CD4-positive, alpha-beta T cell (primary cell): ENCODE results near the gene ADRA2B. TPM values are rescaled to one million over a fixed set of nuclear protein-coding genes. Genes with fewer than 3 reads are reported as not detected.
A peak's percentile ranks its signal among the peaks of the same experiment; 100 is the strongest.
"Not testable (repeated sequence)": the region's sequence is repeated elsewhere in the genome, so short reads cannot be mapped to it uniquely, and the experiment has no call there.

Experiments
- ATAC-seq: fragments of 200-7000 bp; cut with Tn5 transposase; one replicate; pipeline ENCODE4 v1.10.0; 2022; ENCODE audit warnings: mild to moderate bottlenecking; ENCODE audit not compliant: poor library complexity
- CTCF ChIA-PET: fragments of 350-600 bp; sonication (Branson Sonifier 250); formaldehyde crosslinking; loops from one replicate; lab custom pipeline; 2021; ENCODE audit warnings: antibody characterized with exemption, inconsistent platforms; lab: Charles Lee
- POLR2A ChIA-PET: fragments of 350-600 bp; sonication (Branson Sonifier 250); formaldehyde crosslinking; loops from one replicate; lab custom pipeline; 2021; ENCODE audit warnings: antibody characterized with exemption, inconsistent platforms; lab: Charles Lee
- DNase-seq, 14 experiments: peaks; one replicate each; pipeline ENCODE4 v3.0.0-alpha.2; 2013 to 2020; ENCODE audit warnings: mixed read lengths in 2 of 14
- H3K27ac ChIP-seq, 2 donors: one replicate each; pipeline versions ENCODE4 v1.5.1 to v1.7.0; 2013; ENCODE audit warnings: low read length in 2 of 2, low read depth in 1 of 2, mild to moderate bottlenecking in 1 of 2
- H3K27me3 ChIP-seq, 2 experiments: 1 replicate in 1 of 2; 2 replicates in 1 of 2; pipeline versions ENCODE4 v1.6.1 to v1.7.0; 2013; ENCODE audit warnings: low read length in 2 of 2, control low read depth in 1 of 2, mild to moderate bottlenecking in 1 of 2, moderate library complexity in 1 of 2; ENCODE audit not compliant: insufficient read depth in 2 of 2, control insufficient read depth in 1 of 2
- H3K36me3 ChIP-seq: one replicate; pipeline ENCODE4 v1.6.1; 2013; ENCODE audit warnings: low read length, control low read depth; ENCODE audit not compliant: insufficient read depth
- H3K4me1 ChIP-seq: one replicate; pipeline ENCODE4 v1.6.1; 2013; ENCODE audit warnings: low read length, control low read depth; ENCODE audit not compliant: insufficient read depth
- H3K4me3 ChIP-seq: one replicate; pipeline ENCODE4 v1.5.1; 2013; ENCODE audit warnings: mild to moderate bottlenecking, low read length, moderate library complexity
- H3K9me3 ChIP-seq, 2 experiments: 1 replicate in 1 of 2; 2 replicates in 1 of 2; pipeline versions ENCODE4 v1.6.1 to v1.7.0; 2013; ENCODE audit warnings: low read length in 2 of 2, mild to moderate bottlenecking in 2 of 2, control low read depth in 1 of 2, moderate library complexity in 1 of 2; ENCODE audit not compliant: control insufficient read depth in 1 of 2, insufficient read depth in 1 of 2
- H3K27ac Mint-ChIP-seq: one replicate; pipeline ENCODE4 v1.8.0; 2020; ENCODE audit warnings: mixed read lengths
- H3K27me3 Mint-ChIP-seq: one replicate; pipeline ENCODE4 v1.8.0; 2021; ENCODE audit warnings: mixed read lengths
- H3K36me3 Mint-ChIP-seq: one replicate; pipeline ENCODE4 v1.8.0; 2021; ENCODE audit warnings: low read depth, mixed read lengths
- H3K4me1 Mint-ChIP-seq: one replicate; pipeline ENCODE4 v1.8.0; 2021; ENCODE audit warnings: low read depth, mixed read lengths
- H3K4me3 Mint-ChIP-seq: one replicate; pipeline ENCODE4 v1.8.0; 2020; ENCODE audit warnings: mild to moderate bottlenecking, mixed read lengths
- H3K9me3 Mint-ChIP-seq: one replicate; pipeline ENCODE4 v1.8.0; 2020; ENCODE audit warnings: mixed read lengths
- CTCF ChIP-seq: fragments of 200-600 bp; IDR thresholded peaks from one replicate; pipeline ENCODE4 v1.8.0; 2022; ENCODE audit warnings: antibody characterized with exemption, mild to moderate bottlenecking
- intact Hi-C, 2 experiments: fragments of 100-400 bp; cut with DNase I in 1 of 2; cut with micrococcal nuclease in 1 of 2; formaldehyde crosslinking; loops; one replicate each; pipeline versions ENCODE4 v1.15.1 to v1.9.0; 2023 to 2025; cut with DNase I, micrococcal nuclease
- total RNA-seq, 174 experiments: library from RNA in 2 of 174; stranded (reverse) in 2 of 174; gene quantifications; one replicate each; pipeline ENCODE4 v1.2.3 and lab custom pipeline; 2021 to 2026

Gene ADRA2B
- total RNA-seq, 2 experiments from 2014 or later: 0.52 to 0.84 TPM

GRCh38 chr2:96163415-96163767 is 47.0 kb upstream of the ADRA2B start:
- Histone ChIP-seq H3K4me1 (peaks cover 61% of the 10 kb centered on the region), H3K9me3 (peaks cover 0 to 8% of the 10 kb centered on the region in 2 experiments), H3K36me3 (no peaks in the 10 kb centered on the region), H3K27me3 (no peaks in the 10 kb centered on the region), H3K27ac (peak overlapping the region; percentile 68 to 77), H3K4me3 (no peak overlapping the region)
- no peak for TF ChIP-seq CTCF
- H3K4me3 Mint-ChIP-seq: peak overlapping the region; percentile 27
- H3K27ac Mint-ChIP-seq: peak overlapping the region; percentile 90
- ChIA-PET CTCF (interaction anchor here (1.1 to 1.9 kb wide), 3 partner anchors 11 to 171 kb away, joined by 3 to 7 read pairs (median 5); no protein-coding TSS in a partner anchor), POLR2A (interaction anchor here (0.6 to 4.1 kb wide), 4 partner anchors 12 to 53 kb away, joined by 3 to 64 read pairs (median 8); partner anchors contain the start of genes DUSP2 and STARD7)
- intact Hi-C loops: no loop called here
- H3K9me3 Mint-ChIP-seq: peaks cover 6% of the 10 kb centered on the region
- ATAC-seq (no peak), DNase-seq (no peak)
- H3K27me3 Mint-ChIP-seq: no peaks in the 10 kb centered on the region
- H3K4me1 Mint-ChIP-seq: peaks cover 57% of the 10 kb centered on the region
- H3K36me3 Mint-ChIP-seq: no peaks in the 10 kb centered on the region

DNA sequence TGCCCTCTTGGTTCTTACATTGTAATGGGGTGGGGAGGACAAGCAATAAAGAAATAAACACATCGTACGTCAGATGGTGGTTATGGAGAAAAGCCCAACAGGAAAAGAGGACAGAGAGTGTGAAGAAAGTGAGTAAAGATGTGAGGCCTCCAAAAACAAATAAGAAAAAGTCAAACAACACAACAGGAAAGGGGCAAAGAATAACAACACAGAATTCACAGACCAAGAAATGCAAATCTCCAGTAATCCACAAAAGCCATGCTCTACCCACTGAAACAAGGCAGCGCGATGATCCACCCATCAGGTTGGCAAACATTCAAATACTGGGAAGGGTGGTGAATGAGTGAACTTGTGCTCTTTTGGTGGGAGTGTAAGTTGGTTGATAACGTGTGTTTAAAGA is 45.5 kb upstream of the ADRA2B start:
- POLR2A ChIA-PET: interaction anchor here (0.6 to 4.1 kb wide), 2 partner anchors 16 to 404 kb away, joined by 3 to 64 read pairs; partner anchors contain the start of gene DUSP2
- peaks cover 70% of the 10 kb centered on the region for H3K4me1 Mint-ChIP-seq

GRCh38 chr2:96160366-96160765 is 44.0 kb upstream of the ADRA2B start:
- H3K9me3 Mint-ChIP-seq, H3K27me3 ChIP-seq, H3K9me3 ChIP-seq, H3K36me3 Mint-ChIP-seq, H3K4me3 Mint-ChIP-seq, H3K36me3 ChIP-seq, intact Hi-C loops, H3K27ac ChIP-seq, DNase-seq, ATAC-seq, H3K4me3 ChIP-seq, H3K27me3 Mint-ChIP-seq: not testable (repeated sequence)
- peaks cover 85% of the 10 kb centered on the region for H3K4me1 ChIP-seq
- H3K4me1 Mint-ChIP-seq: peaks cover 84% of the 10 kb centered on the region
- CTCF ChIA-PET: interaction anchor here (1.4 to 2.4 kb wide), 2 partner anchors 14 to 43 kb away, joined by 4 to 11 read pairs; no protein-coding TSS in a partner anchor
- POLR2A ChIA-PET: interaction anchor here (1.5 to 4.2 kb wide), 2 partner anchors 14 kb away, joined by 6 to 66 read pairs; partner anchors contain the start of gene DUSP2
- H3K27ac Mint-ChIP-seq: peak overlapping the region; percentile 65

More for the DNA sequence above, 45.5 kb upstream of the ADRA2B start:
- Histone ChIP-seq H3K9me3 (peaks cover 0 to 8% of the 10 kb centered on the region in 2 experiments), H3K27me3 (no peaks in the 10 kb centered on the region), H3K27ac (peak overlapping the region in 1 of 2 donors; percentile 52), H3K4me1 (peaks cover 76% of the 10 kb centered on the region), H3K36me3 (no peaks in the 10 kb centered on the region), H3K4me3 (no peak overlapping the region)
- peak overlapping the region; percentile 39 for H3K4me3 Mint-ChIP-seq
- intact Hi-C loops: no loop called here
- DNase-seq (peak in 1 of 14 experiments; percentile 74), ATAC-seq (no peak)
- TF ChIP-seq CTCF: no peak
- peaks cover 6% of the 10 kb centered on the region for H3K9me3 Mint-ChIP-seq
- no peaks in the 10 kb centered on the region for H3K36me3 Mint-ChIP-seq
- H3K27me3 Mint-ChIP-seq: no peaks in the 10 kb centered on the region
- peak overlapping the region; percentile 80 for H3K27ac Mint-ChIP-seq
- CTCF ChIA-PET: interaction anchor here (0.7 to 1.9 kb wide), 2 partner anchors 45 to 170 kb away, joined by 4 to 7 read pairs; partner anchors contain the start of gene ANKRD36C
